ENCODE results near the gene ZNF592.

The ZNF592 gene

DNA sequence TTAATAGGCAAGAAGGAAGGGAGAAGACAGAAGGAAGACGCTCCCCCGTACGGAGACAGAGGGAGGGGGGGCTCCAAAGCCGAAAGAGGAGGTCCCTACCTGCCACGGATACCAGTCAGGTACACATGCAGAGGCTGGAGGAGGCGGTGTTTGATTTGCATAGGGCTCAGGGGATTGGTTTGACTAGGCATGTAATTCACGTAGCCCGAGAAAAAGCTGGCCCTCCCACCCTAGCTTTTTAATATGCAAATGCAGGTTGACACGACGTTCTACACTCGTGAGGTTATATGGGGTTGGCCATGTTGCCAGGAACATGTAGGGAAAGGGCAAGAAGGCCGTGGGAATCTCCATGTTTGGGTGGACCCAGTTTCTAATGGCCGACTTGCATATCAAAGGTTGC is 29.8 kb downstream of the ZNF592 start:
- DNase-seq (ENCODE audit: low read depth in 2 of 2): no peak

DNA sequence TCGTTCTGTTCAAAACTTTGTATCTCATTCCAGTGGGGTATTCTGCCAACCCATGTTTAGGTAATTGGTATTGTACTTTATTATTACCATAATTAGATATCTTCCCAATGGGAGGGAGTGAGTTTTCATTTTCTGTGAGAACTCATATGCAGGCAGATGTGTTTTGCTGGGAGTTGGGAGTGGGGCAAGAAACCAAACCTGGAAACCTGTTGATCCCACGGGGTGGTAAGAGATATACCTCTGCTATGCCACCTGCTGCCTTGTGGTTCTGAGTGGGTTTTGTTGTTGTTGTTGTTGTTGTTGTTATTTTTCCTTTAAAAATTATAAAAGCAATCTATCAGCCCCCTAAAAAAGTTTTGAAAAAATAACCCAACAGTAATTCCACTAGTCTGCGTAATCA is 32.1 kb downstream of the ZNF592 start:
- DNase-seq (ENCODE audit: low read depth in 2 of 2): no peak

DNA sequence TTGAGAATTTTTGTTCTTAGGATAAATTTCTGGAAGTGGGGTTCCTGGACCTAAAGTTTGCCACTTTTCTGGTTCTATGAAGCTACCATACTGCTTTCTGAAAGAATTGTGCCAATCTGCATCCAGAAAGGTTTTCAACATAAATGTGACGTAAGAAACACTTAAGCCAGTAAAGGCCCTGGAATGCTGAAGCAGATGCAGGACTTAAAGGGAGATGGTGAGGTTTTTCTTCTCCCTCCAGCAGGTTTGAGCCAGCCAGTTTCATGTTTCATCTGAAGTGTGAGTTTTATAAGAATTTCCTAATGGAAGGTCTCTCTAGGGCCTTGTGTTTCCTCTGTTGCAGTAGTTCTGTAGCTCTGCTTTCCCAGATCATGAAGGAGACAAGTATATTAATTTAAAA is 33.1 kb downstream of the ZNF592 start:
- no peak for DNase-seq (ENCODE audit: low read depth in 2 of 2)

DNA sequence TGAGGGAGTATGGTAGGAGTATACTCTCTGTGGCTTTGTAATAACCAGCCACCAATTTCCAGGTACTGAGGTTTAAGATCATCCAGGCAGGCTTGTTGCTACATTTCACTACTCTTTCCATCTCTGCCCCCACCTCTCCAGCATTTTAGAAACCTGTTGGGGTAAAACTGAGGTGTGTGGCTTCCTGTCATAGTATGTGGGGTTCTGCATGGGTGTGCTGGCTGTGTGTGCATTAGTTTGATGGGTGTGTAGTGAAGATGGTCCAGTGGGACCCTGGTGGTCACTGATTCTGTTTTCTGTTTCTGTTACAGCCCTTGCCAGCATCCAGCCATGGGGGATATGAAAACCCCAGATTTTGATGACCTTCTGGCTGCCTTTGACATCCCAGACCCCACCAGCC is 34.0 kb downstream of the ZNF592 start:
- DNase-seq (ENCODE audit: low read depth in 2 of 2): no peak

DNA sequence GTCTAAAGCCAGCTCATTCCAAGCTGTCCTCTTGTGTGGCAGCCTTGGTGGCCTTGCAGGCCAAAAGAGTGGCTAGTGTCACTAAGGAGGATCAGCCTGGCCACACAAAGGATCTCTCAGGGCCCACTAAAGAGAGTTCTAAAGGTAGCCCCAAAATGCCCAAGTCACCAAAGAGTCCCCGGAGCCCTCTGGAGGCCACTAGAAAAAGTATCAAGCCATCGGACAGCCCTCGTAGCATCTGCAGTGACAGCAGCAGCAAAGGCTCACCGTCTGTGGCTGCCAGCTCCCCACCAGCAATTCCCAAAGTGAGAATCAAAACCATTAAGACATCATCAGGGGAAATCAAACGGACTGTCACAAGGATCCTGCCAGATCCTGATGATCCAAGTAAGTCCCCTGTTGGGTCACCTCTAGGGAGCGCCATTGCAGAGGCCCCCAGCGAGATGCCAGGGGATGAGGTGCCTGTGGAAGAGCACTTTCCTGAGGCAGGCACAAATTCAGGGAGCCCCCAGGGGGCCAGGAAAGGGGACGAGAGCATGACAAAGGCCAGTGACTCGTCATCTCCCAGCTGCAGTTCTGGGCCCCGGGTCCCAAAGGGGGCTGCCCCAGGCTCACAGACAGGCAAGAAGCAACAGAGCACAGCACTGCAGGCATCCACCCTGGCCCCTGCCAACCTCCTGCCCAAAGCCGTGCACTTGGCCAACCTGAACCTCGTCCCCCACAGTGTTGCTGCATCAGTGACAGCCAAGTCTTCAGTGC is 35.3 kb downstream of the ZNF592 start:
- DNase-seq (ENCODE audit: low read depth in 2 of 2): no peak

DNA sequence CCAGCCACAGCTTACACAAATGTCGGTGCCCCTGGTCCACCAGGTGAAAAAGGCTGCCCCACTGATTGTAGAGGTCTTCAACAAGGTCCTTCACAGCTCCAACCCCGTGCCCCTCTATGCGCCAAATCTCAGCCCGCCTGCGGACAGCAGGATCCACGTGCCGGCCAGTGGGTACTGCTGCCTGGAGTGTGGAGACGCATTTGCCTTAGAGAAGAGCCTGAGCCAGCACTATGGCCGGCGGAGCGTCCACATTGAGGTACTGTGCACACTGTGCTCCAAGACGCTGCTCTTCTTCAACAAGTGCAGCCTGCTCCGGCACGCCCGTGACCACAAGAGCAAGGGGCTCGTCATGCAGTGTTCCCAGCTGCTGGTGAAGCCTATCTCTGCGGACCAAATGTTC is 35.9 kb downstream of the ZNF592 start:
- DNase-seq (ENCODE audit: low read depth in 2 of 2): no peak

DNA sequence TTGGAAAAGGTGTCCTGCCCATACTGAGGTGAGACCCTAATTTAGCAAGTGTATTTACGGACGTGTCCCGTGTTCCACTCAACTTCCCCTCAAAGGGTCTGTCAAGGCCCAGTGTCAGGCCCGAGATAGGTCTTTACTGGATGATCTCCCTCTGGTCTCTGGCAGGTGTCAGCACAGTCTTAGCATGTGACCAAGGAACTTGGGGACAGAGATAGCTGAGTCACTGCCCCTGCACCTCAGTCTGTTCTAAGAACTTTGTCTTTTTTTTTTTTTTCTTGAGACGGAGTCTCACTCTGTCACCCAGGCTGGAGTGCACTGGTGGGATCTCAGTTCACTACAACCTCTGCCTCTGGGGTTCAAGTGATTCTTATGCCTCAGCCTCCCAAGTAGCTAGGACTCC is 36.7 kb downstream of the ZNF592 start:
- no peak for DNase-seq (ENCODE audit: low read depth in 2 of 2)

DNA sequence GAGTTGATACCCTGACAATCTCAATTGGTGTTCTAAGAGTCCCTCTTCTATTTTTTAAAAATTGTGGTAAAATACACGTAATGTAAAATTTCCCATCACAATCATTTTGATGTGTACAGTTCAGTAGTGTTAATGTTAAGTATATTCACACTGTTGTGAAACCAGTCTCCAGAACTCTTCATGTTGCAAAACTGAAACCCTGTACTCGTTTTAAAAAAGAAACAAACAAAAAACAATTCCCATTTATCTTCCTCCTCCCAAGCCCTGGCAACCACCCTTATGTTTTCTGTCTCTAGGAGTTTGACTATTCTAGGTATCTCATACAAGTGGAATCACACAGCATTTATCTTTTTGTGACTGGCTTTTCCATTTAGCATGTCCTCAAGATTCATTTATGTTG is 40.1 kb downstream of the ZNF592 start:
- no peak for DNase-seq (ENCODE audit: low read depth in 2 of 2)

DNA sequence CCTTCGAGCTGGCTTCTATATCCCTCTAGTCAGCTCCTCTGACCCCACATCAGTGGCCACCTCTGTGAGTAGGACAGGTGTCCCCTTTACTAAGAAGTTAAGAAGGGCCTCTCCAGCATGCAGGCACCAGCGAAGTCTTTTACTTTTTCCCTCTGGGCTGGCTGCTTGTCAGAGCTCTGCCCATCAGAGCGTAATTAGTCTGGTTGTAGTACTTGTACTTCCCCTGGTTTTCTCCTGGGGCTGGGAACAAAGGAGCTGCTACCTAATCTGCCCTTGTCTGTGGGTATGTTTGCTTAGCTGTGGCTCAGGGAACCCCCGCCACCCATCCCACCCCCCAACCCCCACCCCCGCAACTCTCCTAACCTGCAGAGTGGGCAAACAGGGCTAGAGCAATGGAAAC is 41.4 kb downstream of the ZNF592 start:
- DNase-seq (ENCODE audit: low read depth in 2 of 2): no peak

DNA sequence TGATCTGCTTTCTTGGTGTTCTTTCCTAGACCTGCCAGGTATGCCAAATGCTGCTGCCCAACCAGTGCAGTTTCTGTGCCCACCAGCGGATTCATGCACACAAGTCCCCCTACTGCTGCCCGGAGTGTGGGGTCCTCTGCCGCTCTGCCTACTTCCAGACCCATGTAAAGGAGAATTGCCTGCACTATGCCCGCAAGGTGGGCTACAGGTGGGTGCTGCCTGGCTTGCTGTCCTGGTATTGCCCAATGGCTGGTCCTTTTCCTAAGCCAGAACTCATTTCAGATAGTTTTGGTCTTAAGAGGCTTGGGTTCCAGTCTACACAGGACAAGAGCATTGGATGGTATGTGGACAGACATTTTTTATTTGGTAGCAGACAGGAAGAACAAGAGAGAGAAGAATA is 42.3 kb downstream of the ZNF592 start:
- no peak for DNase-seq (ENCODE audit: low read depth in 2 of 2)

DNA sequence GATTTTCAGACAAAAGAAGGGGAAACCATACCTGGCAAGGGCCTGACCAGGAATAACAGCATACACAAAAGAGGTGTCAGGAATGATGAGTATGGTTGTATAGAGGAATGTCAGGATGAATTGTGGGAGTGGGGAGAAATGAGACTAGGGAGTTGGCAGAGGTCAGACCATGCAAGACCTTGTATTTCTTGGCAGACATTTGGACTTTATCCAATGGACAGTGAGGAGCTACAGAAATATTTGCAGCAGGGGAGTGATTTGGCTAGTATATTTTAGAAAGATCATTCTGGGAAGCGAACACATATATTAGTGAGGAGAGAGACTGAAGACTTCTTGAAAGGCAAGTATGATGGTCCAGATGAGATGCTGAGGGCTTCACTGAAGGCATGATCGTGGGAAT is 43.4 kb downstream of the ZNF592 start:
- DNase-seq (ENCODE audit: low read depth in 2 of 2): no peak

DNA sequence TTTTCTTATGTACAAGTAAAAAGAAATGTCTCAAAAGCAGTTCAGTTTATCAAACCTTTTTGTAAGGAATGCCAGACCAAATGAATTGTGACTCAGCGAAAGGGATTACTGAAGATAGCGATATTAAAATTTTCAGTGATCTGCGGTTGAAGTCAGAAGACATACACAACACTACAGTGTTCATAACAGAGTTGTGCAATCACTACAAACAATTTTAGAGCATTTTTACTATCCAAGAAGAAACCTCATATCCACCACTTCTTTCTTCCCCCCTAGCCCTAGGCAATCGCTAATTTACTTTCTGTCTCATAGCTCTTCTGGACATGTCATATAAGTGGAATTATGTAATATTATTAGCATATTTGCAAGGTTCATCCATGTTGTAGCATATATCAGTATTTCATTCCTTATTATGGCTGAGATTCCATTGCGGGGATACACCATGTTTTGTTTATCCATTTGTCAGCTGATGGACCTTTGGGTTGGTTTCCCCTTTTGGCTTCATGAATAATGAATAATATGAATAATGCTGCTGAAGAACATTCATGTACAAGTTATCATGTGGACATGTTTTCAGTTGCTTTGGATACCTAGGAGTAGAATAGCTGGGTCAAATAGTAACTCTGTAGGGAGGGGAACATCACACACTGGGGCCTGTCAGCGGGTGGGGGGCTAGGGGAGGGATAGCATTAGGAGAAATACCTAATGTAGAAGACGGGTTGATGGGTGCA is 45.2 kb downstream of the ZNF592 start:
- DNase-seq (ENCODE audit: low read depth in 2 of 2): no peak

DNA sequence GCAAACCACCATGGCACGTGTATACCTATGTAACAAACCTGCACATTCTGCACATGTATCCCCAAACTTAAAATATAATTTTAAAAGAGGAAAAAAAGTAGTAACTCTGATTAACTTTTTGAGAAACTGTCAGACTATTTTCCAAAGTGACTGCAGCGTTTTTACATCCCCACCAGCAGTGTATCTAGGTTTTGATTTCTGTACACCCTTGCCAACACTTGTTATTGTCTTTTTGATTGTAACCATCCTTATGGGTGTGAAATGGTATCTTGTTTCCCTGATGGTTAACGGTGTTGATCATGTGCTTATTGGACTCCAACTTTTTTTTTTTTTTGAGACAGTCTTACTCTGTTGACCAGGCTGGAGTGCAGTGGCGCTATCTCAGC is 45.8 kb downstream of the ZNF592 start:
- DNase-seq (ENCODE audit: low read depth in 2 of 2): no peak

DNA sequence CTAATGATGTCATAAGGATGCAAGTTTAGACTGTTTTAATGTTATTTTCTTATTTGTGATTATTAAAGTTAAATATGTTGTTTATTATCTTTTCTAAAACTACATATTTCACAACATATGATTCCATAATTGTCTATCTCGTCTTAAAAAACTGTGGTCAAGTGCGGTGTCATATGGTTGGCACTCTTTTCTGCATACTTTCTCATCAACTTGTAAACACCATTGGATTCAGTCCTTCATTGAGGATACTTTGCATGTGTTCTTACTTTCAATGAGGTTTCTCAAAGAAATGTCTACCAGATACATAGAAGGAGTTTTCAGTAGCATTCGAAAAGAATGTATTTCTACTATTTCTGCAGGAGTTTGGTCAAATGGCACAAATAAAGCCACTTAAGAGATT is 46.8 kb downstream of the ZNF592 start:
- DNase-seq (ENCODE audit: low read depth in 2 of 2): no peak

DNA sequence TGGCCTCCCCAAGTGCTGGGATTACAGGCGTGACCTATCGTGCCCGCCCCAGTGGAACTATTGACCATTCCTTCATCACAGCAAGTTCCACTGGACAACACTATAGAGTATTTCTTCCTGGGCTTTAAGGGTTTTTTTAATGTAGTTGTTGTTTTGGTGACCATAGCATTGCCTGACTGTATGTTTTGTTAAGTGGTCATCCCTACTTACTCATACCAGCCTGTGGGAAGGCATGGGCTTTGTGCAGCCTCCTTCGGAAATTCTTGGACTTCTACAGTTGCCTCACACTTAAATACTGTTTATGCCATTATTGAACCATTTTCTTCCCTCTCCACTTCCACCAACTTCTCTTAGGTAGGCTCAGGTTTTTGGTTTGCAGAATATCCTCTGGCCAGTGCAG is 48.8 kb downstream of the ZNF592 start:
- DNase-seq (ENCODE audit: low read depth in 2 of 2): no peak

DNA sequence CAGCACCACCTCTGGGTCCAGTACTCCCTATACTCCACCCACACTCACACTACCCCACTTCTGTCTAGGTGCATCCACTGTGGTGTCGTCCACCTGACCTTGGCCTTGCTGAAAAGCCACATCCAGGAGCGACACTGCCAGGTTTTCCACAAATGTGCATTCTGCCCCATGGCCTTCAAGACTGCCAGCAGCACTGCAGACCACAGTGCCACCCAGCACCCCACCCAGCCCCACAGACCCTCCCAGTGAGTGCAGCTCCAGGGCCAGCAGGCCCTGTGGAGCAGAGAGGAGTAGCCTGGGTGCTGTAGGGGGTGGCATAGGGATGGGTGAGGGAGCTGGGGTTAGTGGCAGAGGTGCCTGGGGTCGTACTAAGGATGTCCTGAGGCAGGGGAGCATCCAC is 49.4 kb downstream of the ZNF592 start:
- DNase-seq (ENCODE audit: low read depth in 2 of 2): no peak

DNA sequence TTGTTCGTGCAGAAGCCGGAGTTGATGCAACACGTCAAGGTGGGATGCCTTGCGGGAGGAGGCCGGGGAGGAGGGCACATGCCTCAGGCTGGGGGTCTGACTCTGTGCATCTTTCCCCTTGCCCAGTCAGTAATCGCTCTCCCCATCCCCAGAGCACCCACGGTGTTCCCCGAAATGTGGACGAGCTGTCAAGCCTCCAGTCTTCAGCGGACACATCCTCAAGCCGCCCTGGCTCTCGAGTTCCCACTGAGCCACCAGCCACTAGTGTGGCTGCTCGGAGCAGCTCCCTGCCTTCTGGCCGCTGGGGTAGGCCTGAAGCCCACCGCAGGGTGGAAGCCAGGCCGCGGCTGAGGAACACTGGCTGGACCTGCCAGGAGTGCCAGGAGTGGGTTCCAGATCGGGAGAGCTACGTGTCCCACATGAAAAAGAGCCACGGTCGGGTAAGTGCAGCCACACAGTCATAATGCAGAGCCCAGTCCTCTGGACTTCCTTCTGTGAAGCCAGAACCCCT is 50.1 kb downstream of the ZNF592 start:
- DNase-seq (ENCODE audit: low read depth in 2 of 2): no peak

DNA sequence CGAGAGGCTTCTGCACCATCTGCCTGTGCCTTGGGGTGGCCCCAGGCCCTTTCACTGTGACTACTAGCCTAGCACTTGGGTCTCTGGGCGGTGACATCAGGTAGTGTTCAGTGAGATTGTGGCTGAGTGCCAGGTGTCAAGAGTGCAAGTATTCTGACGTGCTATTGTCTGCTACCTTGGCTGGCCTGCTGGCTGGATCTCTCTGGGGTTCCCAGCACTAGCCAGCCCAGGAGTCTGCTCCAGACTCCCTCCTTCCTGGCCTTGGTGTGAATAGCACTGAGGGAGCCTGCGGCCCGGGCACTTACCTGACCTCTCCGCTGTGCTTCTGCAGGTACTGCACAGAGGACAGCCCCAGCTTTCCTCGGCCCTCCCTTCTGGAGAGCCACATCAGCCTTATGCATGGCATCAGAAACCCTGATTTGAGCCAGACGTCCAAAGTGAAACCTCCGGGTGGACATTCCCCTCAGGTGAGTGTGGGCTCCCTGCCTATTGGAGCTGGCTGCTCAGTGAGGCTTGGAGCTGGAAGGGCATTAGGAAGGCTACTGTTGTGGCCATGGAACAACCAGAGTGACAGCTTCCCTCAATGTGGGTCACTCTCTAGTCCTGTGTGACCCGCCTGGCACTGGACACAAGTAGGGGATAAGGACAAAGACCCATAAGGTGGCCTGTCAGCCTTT is 51.3 kb downstream of the ZNF592 start:
- DNase-seq (ENCODE audit: low read depth in 2 of 2): no peak

DNA sequence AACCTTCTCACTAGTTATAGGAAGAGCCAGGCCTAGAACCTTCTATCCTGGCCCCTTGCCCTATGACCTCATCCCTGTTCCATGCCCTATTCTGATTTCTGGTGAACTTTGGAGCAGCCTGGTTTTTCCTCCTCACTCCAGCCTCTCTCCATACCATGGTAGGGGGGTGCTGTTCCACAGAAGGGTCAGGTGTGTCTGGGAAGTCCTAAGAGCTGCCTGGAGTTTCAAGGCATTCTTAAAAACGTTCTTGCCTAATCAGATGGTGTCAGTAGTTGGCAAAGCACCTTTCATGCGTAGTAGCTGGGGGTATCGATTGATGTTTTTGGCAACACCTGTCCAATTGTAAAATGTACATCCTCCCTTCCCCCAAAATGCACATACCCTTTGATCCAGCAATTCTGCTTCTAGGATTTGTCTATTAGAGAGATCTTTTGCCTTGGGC is 52.0 kb downstream of the ZNF592 start:
- DNase-seq (ENCODE audit: low read depth in 2 of 2): no peak

DNA sequence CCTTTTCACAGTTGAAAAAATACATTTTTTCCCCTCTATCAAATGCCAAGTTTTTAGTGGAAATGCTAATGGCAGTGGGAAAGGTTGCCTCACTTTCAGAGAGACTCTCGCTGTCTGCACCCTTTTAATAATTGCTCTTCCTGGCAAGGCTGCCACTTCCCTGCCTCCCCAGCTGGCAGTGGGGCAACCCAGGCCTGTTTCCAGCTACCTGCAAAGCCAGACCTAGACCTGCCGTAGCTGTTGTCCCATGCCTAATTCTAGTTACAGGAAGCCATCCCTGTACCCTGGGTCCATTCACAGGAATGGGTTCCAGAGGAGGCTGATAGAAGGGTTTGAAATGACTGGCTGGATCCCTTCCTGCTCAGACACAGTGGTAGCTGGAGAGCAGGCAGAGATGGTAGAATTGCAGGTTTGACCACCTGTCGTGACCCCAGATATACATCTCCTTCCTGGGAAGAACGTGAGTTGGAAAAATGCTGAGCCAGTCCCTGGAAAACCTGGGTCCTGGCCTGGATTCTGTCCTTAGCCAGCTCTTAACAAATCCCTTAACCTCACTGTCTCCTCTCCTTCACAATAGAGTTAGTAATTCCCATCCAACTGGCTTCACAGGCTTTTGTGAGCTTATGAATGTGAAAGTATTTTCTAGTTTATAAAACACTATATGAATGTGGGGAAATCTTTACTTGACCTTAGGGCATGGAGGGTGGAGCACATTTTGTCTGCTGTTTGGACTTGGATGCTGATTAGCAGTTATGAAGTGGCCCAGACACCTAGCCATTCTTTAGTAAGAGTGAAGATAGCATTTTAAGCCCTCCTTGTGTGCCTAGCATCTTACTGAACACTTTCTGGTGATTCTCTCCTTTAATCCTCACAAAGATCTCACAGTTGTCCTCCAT is 55.9 kb downstream of the ZNF592 start:
- no peak for DNase-seq (ENCODE audit: low read depth in 2 of 2)

DNA sequence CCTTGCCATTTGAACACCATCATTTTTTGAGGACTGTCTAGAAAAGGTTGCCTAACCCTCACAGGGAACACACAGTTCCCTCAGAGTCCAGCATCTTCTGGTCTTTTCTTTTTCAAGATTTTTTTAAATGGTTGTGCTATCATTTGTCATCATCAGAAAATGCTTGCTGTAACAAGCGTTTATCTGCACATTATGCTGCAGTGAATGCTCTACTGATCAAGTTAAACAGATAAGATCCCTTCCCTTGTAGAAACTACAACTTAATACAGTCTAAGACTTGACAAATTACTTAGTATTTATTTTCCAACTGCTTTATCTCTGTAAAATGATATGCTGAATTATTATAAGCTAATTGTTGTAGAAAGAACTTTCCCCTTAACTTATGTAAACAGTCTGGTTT is 56.8 kb downstream of the ZNF592 start:
- no peak for DNase-seq (ENCODE audit: low read depth in 2 of 2)

DNA sequence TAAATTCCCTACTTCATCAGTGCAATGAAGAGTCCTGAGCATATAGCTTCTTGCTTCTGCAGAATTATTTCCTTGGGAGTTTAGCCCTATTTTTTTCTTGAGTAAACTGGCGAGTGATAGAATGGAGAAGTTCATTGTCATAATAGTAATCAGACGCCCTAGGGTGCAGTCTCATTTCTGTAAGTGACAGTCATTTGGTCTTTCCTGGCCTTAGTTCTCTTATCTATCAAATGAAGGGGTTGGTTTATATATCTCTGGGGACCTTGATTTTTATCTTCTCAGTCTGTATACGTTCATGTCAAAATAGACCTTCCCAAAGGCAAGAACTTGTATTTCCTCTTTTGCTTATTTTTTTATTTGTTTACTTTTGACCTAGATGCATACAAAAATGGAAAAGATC is 58.8 kb downstream of the ZNF592 start:
- DNase-seq (ENCODE audit: low read depth in 2 of 2): no peak
